GM12873 (cell line): ENCODE data around the gene DNAH17.

ENCODE experiments used
- CTCF ChIP-seq: IDR thresholded peaks from 2 replicates; pipeline ENCODE4 v1.5.1; 2012; ENCODE audit warnings: low read depth, mild to moderate bottlenecking, moderate library complexity, low read length, control low read depth; ENCODE audit not compliant: insufficient read depth; ENCODE audit errors: missing control alignments

DNAH17 gene

GRCh38 chr17:78530675-78531074 lies 46.5 kb downstream of the DNAH17 start:
- no peak for TF ChIP-seq CTCF

- TF ChIP-seq CTCF = no peak
These were observed 47.1 kb downstream of the DNAH17 start for GRCh38 chr17:78529871-78530670.

GRCh38 chr17:78529251-78529650 lies 47.9 kb downstream of the DNAH17 start:
- no peak for TF ChIP-seq CTCF

GRCh38 chr17:78528541-78528940 lies 48.7 kb downstream of the DNAH17 start:
- no peak for TF ChIP-seq CTCF

GRCh38 chr17:78527345-78527744 lies 49.9 kb downstream of the DNAH17 start:
- TF ChIP-seq CTCF = no peak

GRCh38 chr17:78526231-78527025 lies 50.8 kb downstream of the DNAH17 start:
- TF ChIP-seq CTCF = no peak

GRCh38 chr17:78525511-78526160 lies 51.6 kb downstream of the DNAH17 start:
- TF ChIP-seq CTCF = no peak
